NCI-H2029 (cell line): ENCODE data around the gene PMEL.
"Not testable (repeated sequence)": the region's sequence is repeated elsewhere in the genome, so short reads cannot be mapped to it uniquely, and the experiment has no call there.

Source experiments
- DNase-seq: peaks from one replicate; lab custom pipeline; 2025; lab: John Stamatoyannopoulos, UW

Gene PMEL

DNA sequence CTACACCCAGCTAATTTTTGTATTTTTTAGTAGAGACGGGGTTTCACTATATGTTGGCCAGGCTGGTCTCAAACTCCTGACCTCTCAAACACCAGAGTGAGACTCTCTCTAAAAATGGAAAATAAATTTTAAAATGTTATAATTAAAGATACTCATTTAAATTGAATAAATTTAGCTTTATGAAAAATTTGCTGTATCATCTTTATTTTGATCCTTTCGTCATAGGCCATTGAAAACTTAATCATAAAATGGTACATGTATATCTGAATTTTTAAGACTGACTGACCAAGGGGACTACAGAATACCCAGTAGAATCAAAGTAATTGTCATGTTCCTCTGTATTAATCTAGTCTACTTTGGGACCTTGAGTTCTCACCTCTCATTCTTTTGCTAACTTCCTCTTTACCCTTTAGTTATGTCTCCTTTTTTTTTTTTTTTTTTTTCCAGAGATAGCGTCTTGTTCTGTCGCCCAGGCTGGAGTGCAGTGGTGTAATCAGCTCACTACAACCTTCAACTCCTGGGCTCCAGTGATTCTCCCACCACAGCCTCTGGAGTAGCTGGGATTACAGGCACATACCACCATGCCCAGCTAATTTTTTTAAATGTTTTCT lies 17.5 kb upstream of the PMEL start:
- DNase-seq, result no peak

DNA sequence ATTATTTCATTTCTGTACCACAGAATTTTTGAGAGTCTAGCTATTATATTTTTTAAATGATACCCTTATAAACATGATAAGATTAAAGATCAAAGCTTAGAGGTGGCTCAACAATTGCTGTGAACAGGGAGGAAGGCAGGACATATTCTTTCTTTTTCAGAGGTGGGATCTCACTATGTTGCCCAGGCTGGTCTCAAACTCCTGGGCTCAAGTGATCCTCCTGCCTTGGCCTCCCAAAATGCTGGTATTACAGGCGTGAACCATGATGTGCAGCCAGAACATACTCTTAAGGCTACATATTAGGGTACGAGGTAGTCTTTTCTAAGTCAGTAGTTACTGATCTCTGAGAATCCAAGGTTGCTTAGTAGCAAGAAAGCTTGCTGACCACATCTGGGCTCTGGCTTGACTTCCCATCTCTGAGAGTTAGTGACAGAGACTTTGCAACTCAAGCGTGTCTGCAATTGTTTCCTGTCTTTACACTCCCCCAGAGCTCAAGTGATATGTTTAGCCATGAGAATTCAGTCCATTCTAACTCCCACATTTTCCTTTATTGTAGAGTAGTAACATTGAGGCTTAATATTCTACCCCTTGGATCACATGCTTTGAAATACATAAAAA lies 16.6 kb upstream of the PMEL start:
- DNase-seq, result no peak

DNA sequence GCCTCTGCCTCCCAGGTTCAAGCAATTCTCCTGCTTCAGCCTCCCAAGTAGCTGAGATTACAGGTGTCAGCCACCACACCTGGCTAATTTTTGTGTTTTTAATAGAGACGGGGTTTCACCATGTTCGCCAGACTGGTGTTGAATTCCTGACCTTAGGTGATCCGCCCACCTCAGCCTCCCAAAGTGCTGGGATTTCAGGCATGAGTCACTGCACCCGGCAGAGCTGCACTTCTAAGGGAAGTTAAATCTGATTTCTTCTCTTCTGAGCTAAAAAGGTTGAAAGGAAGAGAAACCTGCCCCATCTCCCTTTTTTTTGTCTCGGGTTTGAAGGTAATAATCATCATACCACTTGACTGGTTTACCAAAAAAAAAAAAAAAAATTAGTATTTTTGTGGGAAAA lies 16.0 kb upstream of the PMEL start:
- not testable (repeated sequence) for DNase-seq

GRCh38 chr12:55979069-55979468 lies 13.2 kb upstream of the PMEL start:
- no peak for DNase-seq

DNA sequence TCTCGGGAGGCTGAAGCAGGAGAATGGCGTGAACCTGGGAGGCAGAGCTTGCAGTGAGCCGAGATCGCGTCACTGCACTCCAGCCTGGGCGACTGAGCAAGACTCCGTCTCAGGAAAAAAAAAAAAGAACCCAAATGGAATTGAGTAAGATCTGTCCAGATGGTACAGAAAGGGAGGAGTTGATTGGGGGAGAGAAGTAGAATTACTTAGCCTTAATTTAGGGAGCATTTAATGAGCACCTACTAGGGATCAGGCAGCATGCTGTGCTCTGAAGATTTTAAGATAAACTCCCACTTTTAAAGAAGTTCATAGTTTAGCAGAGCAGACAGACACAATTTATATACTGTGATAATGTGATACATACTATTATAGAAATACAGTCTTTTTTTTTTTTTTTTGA lies 12.6 kb upstream of the PMEL start:
- no peak for DNase-seq

GRCh38 chr12:55974308-55974730 lies 8.5 kb upstream of the PMEL start:
- DNase-seq, result peak; percentile 34

- peak; percentile 100 for DNase-seq
Measured at GRCh38 chr12:55973599-55974307, 7.9 kb upstream of the PMEL start, which contains the start of gene RAB5B. RAB5B (plus strand) TSS chr12:55974078; CDS start chr12:55986961, 12,883 bp downstream.

DNA sequence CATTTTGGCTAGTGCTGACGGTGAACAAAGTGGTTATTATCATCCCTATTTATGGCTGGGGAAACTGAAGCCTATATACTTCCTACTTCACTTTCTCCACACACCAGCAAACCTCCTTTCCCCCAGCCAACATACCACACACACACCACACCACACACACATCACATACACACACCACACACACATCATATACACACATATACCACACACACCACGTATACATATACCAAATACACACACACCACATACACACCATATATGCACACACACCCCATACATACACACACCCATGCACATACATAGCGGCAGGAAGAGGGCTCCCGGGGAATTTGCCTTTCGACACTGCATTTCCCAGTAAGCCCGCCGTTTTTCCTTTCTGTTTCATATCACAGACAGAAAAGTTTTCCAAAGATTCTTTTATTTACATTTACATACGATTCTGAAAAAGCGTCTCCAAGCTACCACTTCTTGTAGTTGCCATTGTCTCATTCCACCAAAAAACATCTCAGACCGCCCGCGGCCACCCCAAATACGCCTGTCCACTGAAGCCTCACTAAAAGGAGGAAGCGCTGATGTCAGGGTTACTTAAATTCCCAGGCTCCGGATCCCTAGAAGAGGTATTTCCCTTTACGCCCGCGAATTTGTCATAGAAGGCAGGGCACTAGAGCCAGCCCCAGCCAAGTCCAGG lies 7.2 kb upstream of the PMEL start:
- DNase-seq, result no peak

DNA sequence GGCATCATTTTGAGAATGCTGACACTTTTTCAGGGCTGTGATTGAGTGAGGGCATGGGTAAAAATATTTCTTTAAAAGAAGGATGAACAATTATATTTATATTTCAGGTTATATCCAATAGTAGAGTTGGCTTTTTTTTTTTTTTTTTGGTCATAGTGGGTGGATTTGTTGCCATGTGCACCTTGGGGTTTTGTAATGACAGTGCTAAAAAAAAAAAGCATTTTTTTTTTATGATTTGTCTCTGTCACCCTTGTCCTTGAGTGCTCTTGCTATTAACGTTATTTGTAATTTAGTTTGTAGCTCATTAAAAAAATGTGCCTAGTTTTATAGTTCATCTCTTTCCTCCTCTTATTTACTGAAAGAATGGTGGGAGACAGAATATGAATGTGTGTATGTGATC lies 6.6 kb upstream of the PMEL start:
- no peak for DNase-seq

- no peak for DNase-seq
Measured at GRCh38 chr12:55972042-55972441, 6.2 kb upstream of the PMEL start.

- DNase-seq, result no peak
Measured at GRCh38 chr12:55970775-55971174, 4.9 kb upstream of the PMEL start.

GRCh38 chr12:55969356-55969755 lies 3.5 kb upstream of the PMEL start:
- DNase-seq, result no peak

GRCh38 chr12:55966408-55967281 lies 803 bp upstream of the PMEL start, which contains the start of gene CDK2:
CDK2 (plus strand) TSS chr12:55966830; CDS start chr12:55967009, 179 bp downstream.
- peak; percentile 60 for DNase-seq

DNA sequence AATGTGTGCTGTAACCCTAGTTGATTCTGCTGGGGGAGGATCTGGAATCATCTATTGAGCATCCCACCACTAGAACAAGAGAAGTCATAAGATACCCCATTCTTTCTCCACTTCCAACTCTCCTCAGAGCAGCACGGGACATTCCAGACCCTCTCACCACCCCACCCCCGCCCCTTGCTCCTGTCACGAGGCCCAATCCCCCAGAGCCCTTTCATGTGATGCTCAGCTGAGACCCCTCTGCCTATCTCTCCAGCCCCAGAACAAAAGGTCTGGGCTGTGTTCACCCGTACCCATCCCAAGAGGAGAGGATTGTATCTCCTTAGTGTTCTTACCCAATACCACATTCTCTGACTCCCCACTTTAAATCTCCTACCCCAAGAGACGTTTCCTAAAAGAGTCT lies 602 bp downstream of the PMEL start:
- no peak for DNase-seq

GRCh38 chr12:55963760-55964159 lies 2.1 kb downstream of the PMEL start:
- no peak for DNase-seq

DNA sequence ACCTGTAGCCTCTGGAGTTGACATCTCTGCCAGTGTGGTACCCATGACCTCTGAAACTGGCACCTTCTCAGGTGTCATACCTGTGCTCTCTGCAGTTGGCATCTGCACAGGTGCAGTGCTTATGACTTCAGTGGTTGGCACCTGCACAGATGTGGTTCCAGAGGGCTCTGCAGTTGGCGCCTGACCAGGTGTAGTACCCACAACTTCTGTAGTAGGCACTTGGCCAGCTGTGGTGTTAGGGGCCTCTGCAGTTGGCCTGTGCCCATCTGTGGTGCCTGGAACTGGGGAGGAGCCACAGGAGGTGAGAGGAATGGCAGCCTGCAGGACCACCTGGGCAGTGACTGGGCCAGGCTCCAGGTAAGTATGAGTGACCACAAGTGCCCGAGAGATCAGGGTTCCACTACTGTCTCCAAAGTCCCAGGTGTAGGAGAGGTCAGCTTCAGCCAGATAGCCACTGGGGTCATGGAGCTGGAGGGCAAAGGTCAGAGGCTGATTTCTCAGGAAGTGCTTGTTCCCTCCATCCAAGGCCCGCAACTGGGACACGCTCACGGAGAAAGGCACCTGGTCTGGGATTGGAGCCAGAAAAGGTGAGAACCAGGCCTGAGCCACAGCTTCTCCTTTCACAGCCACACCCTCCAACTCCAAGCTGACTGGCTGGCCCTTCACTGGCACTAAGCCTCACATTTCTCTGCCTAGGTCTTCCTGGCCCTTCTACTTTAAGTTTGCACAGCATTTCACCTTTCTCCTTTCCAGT lies 8.6 kb downstream of the PMEL start:
- DNase-seq, result peak; percentile 68

DNA sequence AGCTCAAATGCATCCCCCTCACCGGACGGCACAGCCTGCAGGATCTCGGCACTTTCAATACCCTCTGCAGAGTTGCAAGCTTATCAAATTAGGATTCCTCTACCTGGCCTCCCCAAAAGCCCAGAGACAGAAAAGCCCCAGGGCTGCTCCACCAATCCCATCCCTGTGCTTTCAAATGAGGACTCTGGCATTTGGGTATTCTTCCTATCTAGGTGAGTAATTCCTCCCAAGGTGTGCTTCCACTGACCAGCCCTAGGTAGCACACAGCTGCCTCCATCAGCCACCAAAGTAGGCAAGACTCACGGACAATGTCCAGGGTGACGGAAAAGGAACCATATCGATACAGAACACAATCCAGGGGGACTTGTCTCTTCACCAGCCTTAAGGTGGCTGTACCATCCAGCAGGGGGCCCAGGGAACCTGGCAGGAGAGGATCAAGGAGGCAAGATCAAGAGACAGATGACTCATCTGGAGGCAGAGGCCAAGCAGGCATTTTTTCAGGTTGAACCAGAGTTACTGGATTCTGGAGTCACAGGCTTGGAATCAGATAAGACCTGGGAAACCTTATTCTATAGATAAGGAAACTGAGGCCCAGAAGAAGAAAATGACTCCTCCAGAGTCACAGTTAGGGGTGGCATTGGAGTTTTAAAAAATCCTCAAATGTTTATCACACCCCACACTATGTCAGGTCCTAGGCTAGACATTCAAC lies 9.9 kb downstream of the PMEL start:
- DNase-seq, result no peak

- no peak for DNase-seq
Measured at GRCh38 chr12:55955344-55955743, 10.5 kb downstream of the PMEL start.

- no peak for DNase-seq
Measured at GRCh38 chr12:55946553-55946952, 19.3 kb downstream of the PMEL start.

DNA sequence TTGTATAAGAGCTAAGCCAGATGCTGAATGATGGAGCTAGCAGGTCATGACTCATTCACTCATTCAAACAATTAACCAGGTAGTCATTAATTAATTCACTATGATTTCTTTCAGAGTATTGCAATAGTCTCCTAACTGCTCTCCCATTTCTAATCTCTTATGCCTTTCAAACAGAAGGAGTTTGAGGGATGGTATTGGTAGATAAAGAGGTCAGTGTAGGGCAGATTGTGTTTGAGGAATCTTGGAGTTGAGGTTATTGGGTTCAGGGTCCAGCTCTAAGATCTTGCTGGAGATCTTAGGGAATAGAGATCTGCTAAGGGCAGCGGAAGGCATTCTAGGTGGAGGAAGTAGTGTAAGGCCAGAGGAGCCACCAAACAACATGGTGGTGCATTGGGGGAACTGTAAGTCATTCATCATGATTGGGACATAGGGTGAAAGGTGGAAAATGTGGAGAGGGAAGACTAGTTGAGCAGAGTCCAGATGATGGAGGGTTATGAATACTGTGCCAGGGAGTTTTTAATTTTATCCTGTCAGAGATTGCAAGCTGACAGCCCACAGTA lies 23.2 kb downstream of the PMEL start:
- DNase-seq, result no peak
